GM21526 (cell line): Measurements from ENCODE around the gene PPP1R8.

ENCODE experiments used
- ATAC-seq: cut with Tn5 transposase; IDR thresholded peaks from one replicate; pipeline ENCODE4 v1.9.1; 2021; ENCODE audit warnings: moderate library complexity; ENCODE audit not compliant: unreplicated experiment, low FRiP score

Gene PPP1R8

GRCh38 chr1:27887215-27888021 is 56.8 kb downstream of the PPP1R8 start:
- no peak for ATAC-seq

GRCh38 chr1:27889506-27889905 is 58.9 kb downstream of the PPP1R8 start:
- no peak for ATAC-seq

- peak; percentile 41 for ATAC-seq
These were observed 60.8 kb downstream of the PPP1R8 start for GRCh38 chr1:27891196-27891889.

- ATAC-seq, result no peak
These were observed 63.9 kb downstream of the PPP1R8 start for GRCh38 chr1:27894521-27894920.
